Measurements from ENCODE around the gene AMMECR1.

The AMMECR1 gene

DNA sequence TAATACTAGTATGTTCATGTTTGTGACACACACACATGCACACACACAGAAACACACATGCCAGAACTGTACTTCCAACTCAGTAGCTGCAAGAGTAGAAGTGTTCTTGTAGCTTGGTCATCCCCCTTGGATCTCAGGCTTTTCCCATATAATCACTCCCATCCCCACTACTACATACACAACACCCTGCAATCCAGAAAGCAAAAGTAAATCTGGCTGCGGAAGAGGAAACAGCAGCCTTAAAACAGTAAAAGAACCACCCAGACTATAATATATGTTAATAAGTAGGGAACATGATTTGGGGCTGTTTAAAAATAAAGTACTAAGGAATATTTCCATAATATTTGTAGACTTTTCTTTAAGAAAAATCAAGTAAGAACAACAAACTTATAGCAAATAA lies 103.2 kb downstream of the AMMECR1 start:
- in situ Hi-C loops (cut with MboI; ENCODE audit: low sequenced_read_pairs), result no loop called here

DNA sequence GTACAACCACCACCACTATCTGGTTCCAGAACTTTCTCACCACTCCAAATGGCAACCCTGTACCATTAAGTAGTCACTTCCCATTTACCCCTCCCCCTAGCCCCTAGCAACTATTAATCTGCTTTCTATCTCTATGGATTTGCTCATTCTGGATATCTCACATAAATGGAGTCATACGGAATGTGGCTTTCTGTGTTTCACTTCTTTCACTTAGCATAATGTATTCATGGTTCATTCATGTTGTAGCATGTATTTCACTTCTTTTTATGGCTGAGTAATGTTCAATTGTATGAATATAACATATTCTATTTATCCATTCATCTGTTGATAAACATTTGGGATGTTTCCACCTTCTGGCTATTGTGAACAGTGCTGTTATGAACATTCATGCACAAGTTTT lies 104.7 kb downstream of the AMMECR1 start:
- in situ Hi-C loops (cut with MboI; ENCODE audit: low sequenced_read_pairs), result no loop called here

DNA sequence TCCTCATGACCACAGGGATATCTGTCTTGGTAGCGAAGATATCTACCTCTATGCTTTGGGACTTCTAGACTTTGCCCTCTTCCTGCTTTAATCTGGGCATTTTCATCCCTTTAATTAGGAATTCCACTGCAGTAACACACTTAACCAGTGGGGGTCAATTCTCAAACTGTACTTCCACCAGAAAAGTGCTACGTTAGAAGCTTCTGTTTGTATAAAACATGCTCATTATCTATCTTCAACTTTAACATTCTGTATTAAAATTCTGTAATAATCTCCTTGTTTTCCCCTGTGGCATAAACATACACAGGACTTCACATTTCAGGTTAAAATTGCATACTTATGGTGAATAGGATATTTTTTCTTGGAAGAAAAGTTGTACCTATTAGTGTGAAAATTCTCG lies 105.6 kb downstream of the AMMECR1 start:
- in situ Hi-C loops (cut with MboI; ENCODE audit: low sequenced_read_pairs), result no loop called here

DNA sequence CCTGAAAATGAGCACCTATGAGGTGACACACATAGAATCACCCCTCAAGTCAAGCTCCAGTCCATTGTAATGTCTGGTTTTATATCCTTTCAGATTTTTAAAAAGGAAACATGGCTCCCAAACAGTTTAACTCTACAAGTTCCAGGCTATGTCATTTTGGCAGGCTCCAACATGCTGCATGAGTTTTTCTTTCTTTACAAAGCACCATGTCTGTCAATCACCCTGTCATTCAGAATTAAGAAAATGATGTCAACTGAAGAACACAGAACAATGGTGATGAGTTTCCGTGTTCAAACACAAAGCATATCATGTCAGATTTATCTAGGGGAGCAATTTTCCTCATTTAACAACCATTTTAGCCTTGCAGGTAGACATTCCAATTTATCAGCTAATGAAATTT lies 106.5 kb downstream of the AMMECR1 start:
- in situ Hi-C loops (cut with MboI; ENCODE audit: low sequenced_read_pairs), result no loop called here

DNA sequence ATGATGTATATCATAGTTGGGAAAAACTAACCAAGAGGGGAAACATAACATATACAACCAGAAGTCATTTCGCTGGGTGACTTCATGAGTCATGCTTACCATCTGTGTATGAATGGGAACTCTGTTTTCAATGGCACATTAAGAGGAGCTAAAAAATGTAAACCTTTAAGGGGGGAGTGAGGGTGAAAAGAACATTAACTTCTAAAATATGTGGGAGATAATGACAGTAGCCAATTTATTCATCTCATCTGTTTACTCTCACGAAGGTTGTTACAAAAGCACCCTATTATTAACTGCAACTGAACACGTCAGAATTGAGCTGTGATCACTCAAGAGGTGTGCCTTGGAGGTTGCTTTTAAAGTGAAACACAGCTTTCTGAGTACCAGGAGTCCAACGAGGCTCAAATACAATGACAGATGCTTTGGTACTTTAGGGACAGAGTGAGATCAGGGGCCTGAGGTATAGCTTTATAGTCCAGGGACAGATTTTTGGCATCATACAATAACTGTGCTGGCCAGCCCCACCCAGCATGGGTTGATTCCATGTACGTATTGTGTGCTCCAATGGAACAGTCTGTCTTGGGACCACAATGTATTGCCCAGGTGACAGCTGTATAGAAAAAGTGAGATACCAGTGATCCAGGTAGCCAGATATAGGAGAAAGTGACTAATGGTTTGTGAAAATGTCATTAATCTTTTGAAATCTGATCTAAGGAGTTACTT lies 107.3 kb downstream of the AMMECR1 start:
- in situ Hi-C loops (cut with MboI; ENCODE audit: low sequenced_read_pairs), result no loop called here

DNA sequence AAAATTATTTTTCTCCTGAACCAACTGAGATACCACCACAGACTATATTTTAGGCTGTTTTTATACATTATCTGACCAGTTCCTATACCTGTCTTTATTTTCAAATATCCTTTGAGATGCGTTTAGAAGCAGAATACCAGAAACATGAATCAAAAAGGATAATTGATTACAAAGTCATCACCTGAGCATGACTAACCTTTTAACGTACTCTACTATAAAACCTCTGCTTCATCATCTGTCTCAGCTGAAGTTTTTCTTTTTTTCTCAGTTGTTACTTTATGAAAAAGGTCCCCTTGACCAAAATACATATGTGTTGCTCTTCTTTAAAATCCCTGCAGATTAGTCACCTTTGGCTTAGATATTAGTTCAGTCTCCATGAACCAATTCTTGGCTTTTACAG lies 109.8 kb downstream of the AMMECR1 start:
- in situ Hi-C loops (cut with MboI; ENCODE audit: low sequenced_read_pairs), result no loop called here

DNA sequence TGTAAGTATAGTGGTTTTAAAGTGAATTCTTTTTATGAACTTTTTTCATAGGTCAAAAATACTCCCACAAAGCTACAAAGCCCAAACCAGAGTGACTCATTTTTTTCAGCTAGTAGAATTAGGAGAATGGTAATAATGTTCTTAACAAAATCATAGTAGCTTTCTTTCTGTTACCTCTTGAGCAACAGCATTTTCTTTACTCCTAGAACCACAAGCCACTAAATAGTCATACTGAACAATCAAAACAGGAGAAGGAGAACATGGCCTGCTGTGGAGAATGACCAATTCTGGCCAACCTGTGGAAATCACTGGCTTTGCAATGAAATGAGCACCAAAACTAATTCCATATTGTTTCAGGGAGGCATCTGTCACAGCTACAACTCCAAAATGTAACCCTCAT lies 112.9 kb downstream of the AMMECR1 start:
- in situ Hi-C loops (cut with MboI; ENCODE audit: low sequenced_read_pairs), result no loop called here

DNA sequence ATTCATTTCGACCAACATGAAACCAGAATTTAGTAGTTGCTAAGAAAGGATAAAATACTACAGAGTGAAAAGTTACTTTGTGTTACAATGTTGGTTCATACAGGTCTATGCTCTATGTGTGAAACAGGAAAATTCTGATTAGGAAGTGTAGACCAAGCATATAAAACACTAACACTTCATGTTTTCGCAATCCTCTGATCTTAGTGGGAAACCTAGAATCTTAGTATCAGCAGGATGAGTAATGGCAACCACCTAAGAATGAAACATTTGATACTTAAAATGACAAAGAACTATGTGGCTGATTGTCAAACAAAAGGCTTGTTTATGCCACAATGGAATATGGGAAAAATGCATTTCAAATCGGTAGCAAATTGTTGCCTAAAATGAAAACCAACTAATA lies 116.1 kb downstream of the AMMECR1 start:
- in situ Hi-C loops (cut with MboI; ENCODE audit: low sequenced_read_pairs), result no loop called here

DNA sequence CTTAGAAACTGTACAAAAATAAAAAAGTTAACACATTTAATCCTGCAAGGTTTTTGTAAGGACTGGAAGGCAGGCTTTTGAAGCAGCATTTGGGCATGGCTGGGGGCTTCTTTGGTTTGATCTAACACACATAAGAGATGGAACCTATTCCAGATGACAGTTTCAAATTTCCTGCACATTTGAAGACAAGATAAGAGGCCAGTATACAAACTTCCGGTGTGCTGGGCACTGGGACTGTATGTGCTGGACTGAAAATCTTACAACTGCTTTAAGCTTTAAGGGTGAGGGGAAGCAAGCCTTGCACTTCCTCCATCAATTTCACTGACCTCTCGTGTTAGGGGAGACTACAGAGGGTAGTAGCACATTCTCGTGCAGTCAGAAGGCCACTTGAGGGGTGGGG lies 122.9 kb downstream of the AMMECR1 start:
- in situ Hi-C loops (cut with MboI; ENCODE audit: low sequenced_read_pairs), result no loop called here

DNA sequence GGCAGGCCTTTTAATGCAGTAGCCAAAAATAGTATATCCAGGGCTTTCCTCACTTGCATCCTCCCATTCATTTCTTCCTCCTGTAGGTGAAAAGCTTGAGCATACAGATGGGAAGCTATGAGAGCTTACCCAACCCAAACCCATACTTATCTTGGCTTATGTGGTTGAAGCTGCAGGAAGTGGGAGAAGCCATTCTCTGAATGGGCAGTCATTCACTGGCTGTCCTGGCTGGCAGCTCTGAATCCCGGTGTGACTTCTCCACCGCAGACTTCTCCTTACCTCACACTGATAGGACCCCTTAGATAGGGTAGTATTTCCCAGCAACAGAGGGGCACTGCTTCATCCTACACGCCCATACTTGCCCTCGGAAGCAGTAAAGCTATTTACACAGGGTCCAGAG lies 125.4 kb downstream of the AMMECR1 start:
- in situ Hi-C loops (cut with MboI; ENCODE audit: low sequenced_read_pairs), result no loop called here

DNA sequence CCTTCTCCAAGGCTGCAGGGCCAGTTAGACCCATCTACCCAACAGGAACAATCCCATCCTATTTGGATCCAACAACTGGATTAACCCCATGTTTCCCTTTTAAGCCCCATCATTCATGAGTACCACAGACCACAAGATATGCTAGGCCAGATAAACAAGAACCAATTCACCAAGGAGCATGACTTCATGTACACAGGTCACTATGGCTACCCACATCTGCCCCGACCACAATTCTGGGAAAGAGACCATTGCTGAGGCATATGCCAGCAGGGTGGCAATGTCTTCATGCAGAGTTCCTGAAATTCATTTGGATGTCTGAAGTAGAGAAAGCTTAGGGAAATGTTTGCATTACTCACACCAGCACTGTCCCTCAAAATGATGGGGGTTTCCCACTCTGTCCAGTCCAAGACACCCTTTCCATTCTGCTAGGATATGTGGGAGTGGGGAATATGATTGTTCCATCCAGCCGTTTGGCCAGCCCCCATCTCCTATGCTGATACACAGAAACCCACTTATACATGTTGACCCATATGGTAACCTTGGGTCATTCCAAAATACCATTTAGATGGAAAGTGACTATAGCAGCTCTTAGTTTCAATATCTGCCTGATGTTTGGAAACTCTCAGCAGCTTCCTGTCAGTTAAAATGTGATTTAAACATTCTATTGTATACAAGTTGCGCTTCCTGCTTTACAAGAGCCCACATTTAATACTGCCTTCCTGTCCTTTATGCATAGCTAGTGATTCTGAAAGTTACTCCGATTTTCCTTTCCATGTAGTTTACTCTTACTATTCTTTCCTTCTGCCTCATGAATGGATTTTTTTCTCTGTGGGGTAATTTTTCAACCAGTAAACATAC lies 129.0 kb downstream of the AMMECR1 start:
- in situ Hi-C loops (cut with MboI; ENCODE audit: low sequenced_read_pairs), result no loop called here

DNA sequence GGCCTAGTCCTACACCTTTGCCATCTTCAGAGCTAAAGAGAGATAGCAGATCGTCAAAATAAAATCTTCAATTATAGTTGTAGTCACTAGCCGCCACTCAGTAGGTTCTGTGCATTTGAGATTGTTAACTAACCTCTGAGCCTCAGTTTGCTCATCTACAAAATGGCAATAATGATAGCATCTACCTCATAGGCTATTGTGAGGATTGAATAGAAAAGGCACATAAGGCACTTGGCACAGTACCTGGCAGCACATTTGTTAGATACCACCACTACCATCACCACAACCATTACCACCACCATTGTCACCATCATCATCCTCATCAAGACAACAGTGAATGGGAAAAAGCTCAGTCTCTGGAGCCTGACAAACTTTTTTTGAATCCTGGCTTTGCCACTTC lies 134.6 kb downstream of the AMMECR1 start:
- in situ Hi-C loops (cut with MboI; ENCODE audit: low sequenced_read_pairs), result no loop called here

DNA sequence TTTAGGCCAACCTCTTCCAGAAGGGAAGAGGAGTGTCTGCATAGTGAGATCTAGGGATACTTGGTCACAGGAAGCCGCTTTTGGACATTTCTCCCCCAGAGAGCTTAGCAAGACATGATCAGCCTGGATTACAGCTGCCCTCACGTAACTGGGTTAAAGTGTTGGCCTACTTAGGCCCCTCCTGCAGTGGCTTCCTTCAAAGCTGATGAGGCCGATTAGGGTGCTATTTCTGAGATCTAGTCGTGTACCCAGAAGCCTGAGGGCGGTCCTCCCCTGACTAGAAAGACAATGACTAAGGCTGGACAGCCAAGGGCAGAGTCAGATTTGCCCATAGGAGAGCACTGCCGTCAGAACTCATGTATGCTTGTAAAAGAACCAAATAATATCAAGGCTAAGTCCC lies 135.0 kb downstream of the AMMECR1 start:
- in situ Hi-C loops (cut with MboI; ENCODE audit: low sequenced_read_pairs), result no loop called here

DNA sequence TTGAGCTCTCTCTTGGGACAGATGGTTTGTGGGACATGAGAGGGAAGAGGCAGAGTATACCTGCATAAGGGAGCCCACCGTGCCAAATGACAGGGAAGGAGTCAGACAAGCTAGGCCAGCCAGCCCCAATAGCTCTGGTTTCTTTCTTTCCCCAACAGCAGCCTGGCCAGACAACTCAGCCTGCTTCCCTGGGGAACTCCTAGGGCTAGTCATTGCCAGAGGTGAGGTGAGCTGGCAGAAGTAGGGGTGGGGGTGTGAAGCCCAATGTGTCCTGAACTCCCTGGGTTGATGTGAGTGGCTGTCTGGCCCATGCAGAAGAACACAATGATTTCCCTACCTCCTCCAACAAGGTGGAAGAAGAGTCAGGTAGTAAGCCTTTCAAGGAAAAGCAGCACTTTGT lies 135.5 kb downstream of the AMMECR1 start:
- in situ Hi-C loops (cut with MboI; ENCODE audit: low sequenced_read_pairs), result no loop called here

DNA sequence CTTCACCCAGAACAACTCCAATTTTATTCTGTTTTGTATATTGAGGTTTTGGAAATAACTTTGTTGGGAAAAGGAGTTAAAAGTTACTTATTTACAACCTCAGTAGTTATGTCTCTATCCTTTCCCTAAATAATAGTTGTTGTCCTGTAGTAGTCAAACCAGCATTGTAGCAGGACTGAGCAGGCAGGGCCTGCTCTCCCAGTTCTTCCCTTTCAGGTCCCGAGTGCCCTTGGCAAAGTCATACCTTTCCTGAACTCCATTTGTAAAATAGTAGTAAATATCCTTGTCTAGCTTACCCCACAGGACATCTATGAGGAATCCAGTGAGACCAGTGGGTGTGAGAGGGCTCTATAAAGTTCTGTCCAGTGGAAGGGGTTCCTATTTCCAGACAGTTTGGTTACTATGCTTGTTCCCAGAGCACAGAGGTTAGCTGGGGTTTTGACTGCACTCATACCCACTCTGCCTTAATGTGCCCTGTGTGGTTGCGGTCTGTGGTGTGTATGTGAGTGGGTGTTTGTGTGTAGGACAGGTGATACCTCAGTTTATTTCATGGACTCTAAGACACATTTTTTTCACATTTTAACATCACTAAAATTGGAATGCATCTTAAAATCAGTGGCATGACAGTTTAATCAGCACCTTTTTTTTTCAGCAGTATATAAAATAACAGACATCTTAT lies 136.3 kb downstream of the AMMECR1 start:
- in situ Hi-C loops (cut with MboI; ENCODE audit: low sequenced_read_pairs), result no loop called here

DNA sequence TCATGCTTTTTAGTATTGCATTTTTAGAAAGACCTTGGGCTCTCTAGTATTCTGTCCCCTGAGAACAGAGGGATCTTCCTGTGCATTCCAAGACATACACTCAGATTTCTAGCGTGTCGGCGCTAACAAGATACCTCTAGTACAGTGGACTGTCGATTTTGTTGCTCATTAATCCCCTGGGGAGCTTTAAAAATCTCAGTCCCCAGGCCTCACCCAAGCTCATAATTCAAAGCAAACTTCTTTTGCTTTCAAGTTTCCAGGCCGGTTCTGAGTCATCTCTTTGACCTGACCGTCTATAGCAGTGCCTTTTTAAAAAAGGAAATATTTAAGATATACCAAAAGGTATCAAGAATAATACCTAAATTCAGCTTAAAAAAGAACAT lies 137.0 kb downstream of the AMMECR1 start:
- in situ Hi-C loops (cut with MboI; ENCODE audit: low sequenced_read_pairs), result no loop called here

DNA sequence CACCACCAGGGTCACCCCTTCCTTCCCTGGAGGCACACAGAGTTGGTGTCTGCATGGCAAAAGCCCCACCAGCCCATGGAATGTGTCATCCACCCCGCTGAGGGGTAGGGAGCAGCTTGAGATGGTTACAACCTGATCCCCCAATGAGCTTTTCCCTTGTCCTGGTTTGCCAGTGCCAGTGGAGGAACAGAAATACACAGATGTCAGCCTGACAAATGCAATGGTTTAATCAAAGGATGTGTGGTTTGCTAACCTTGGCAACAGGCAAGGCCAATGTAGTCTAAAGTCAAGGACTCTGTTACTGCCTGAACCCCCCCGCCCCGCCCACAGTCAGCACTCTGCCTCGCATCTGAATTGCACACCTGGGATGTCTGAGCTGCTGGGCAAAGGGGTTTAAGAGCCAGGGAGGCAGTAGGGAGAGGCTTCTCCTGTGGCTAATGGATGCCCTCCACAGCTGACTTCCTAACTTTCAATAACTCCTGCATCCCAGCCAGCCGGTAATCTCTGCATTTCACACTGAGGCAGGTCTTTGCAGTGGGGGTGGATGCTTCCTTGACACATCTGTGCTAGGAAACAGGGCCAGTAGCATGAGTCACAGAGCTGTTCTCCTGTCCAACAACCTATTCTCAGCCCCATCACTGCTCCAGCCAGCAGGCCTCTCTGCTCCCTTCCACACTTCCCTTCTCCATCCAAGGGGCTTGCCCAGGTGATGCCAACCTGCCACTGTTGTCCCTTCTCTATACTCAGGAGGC lies 137.5 kb downstream of the AMMECR1 start:
- in situ Hi-C loops (cut with MboI; ENCODE audit: low sequenced_read_pairs), result no loop called here

DNA sequence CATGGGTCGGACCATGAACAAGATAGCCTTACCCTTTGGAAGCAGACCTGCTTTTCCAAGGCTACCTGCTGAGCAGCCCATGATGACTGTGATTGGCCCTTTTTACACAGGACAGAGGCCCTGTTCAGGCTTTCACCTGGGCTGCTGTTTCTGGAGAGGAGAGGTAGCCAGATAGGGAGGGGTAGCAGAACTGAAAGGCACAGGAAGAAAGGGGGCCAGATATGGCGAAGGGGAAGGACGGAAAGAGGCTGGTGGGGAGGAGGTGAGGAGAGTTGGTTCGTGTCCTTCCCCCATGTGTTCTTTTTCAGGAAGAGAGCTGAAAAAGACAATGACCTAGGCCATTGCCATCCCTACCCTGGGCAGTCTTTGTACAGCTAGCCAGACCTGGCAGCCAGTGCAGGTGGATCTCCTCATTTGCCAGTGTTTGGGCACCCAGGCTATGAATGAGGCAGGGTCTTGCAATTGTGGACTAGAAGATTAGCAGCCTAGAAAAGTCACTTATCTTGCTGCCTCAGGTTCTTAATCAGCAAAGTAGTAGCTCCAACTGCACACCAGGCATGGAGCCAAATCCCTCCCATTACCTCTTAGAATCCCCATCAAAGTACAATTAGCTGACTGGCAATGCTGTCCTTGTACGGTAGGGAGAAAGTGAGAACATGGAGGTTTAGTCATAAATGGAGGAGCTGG lies 139.6 kb downstream of the AMMECR1 start:
- in situ Hi-C loops (cut with MboI; ENCODE audit: low sequenced_read_pairs), result no loop called here

DNA sequence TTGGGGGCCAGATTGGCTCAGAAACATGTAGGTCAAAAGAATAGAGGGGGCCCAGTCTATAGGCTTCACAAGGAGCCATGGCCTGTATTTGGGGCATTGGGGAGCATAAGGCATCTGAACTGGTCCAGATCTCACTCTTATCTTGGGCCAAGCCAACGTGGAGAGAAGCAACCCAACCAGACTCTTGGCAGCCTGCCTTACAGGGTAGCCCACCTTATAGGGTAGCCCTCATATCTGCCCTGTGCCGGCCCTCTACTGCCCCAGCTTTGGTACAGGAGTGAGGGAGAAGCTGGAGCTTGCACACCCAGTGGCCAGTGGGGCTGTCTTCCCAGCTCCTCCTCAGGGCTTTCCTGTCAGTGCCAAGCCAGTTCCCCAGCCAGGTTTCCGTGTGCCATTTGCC lies 142.2 kb downstream of the AMMECR1 start:
- in situ Hi-C loops (cut with MboI; ENCODE audit: low sequenced_read_pairs), result no loop called here

DNA sequence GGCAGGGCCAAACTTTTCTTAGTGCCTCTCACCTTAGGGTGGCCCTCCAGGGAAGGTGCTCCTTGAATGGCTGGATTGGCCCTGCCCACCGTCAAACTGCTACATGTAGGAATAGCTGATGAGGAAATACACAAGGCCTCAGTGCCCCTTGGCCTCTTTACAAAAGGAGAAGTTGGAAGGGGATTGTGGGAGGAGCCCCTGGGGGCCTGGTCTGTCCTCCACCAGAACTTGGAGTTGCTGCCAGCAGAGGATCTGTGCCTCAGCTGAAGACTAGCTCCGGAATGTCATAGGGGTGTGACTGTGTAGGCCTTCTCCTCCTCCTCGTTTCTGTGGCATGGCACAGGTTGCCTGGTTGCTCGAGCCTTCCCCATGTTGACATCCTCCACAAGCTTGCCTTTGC lies 142.7 kb downstream of the AMMECR1 start:
- in situ Hi-C loops (cut with MboI; ENCODE audit: low sequenced_read_pairs), result no loop called here
